Neural cell (in vitro differentiated cells): ENCODE data around the gene CDC45. TPM values are rescaled to one million over a fixed set of nuclear protein-coding genes. Genes with fewer than 3 reads are reported as not detected.

Source experiments
- H2AFZ ChIP-seq: fragments of 200-600, 300-800 bp; sonication (generic), shearing (Covaris generic); 2 replicates; pipeline ENCODE4 v1.6.0; 2014; ENCODE audit warnings: low read depth, mild to moderate bottlenecking, antibody characterized with exemption, low read length, moderate library complexity
- H3F3A ChIP-seq: fragments of 200-600 bp; shearing (Covaris generic); 2 replicates; pipeline ENCODE4 v1.6.1; 2016; ENCODE audit warnings: mild to moderate bottlenecking, moderate library complexity, mixed read lengths, antibody characterized with exemption, low read length; ENCODE audit not compliant: insufficient read depth, poor library complexity, severe bottlenecking
- H3K27ac ChIP-seq: fragments of 200-600, 300-800 bp; sonication (generic), shearing (Covaris generic); 2 replicates; pipeline ENCODE4 v1.5.1; 2014; ENCODE audit warnings: mild to moderate bottlenecking, low read length, moderate library complexity
- H3K27me3 ChIP-seq: fragments of 300-800, 200-600 bp; sonication (generic), shearing (Covaris generic); 2 replicates; pipeline ENCODE4 v1.6.0; 2014; ENCODE audit warnings: mild to moderate bottlenecking, low read depth, low read length, moderate library complexity; ENCODE audit not compliant: insufficient read depth
- H3K36me3 ChIP-seq: fragments of 300-800, 200-600 bp; sonication (generic), shearing (Covaris generic); 2 replicates; pipeline ENCODE4 v1.5.1; 2014; ENCODE audit warnings: mild to moderate bottlenecking, antibody characterized with exemption, low read length, moderate library complexity; ENCODE audit not compliant: insufficient read depth
- H3K4me2 ChIP-seq: fragments of 300-800, 200-600 bp; sonication (generic), shearing (Covaris generic); 2 replicates; pipeline ENCODE4 v1.6.0; 2014; ENCODE audit warnings: mild to moderate bottlenecking, low read length
- H3K4me3 ChIP-seq: fragments of 300-800, 200-600 bp; sonication (generic), shearing (Covaris generic); 2 replicates; pipeline ENCODE4 v1.5.1; 2014; ENCODE audit warnings: mild to moderate bottlenecking, low read length, moderate library complexity
- H3K79me2 ChIP-seq: fragments of 200-600 bp; shearing (Covaris generic); replicated peaks from 2 replicates; pipeline ENCODE4 v1.6.0; 2014; ENCODE audit warnings: mild to moderate bottlenecking, low read length, moderate library complexity; ENCODE audit not compliant: insufficient read depth
- H3K9ac ChIP-seq: fragments of 300-800, 200-600 bp; sonication (generic), shearing (Covaris generic); 2 replicates; pipeline ENCODE4 v1.6.1; 2016; ENCODE audit warnings: mild to moderate bottlenecking, low read length, mixed read lengths
- H3K9me2 ChIP-seq: fragments of 200-600 bp; shearing (Covaris generic); 2 replicates; pipeline ENCODE4 v1.6.1; 2016; ENCODE audit warnings: mild to moderate bottlenecking, low read length, mixed read lengths; ENCODE audit not compliant: insufficient read depth
- H3K9me3 ChIP-seq: fragments of 200-600, 300-800 bp; sonication (generic), shearing (Covaris generic); 2 replicates; pipeline ENCODE4 v1.6.1; 2016; ENCODE audit warnings: mild to moderate bottlenecking, mixed run types, low read length, moderate library complexity, mixed read lengths
- H4K20me1 ChIP-seq: fragments of 200-600 bp; shearing (Covaris generic); 2 replicates; pipeline ENCODE4 v1.6.1; 2016; ENCODE audit warnings: mild to moderate bottlenecking, mixed run types; ENCODE audit not compliant: insufficient read depth
- CTCF ChIP-seq: fragments of 450-650 bp; IDR thresholded peaks from 2 replicates; pipeline ENCODE4 v1.5.1; 2014; ENCODE audit warnings: antibody characterized with exemption, mild to moderate bottlenecking, moderate library complexity; ENCODE audit not compliant: poor library complexity, severe bottlenecking
- EP300 ChIP-seq: fragments of 450-650 bp; conservative IDR thresholded peaks from 2 replicates; pipeline ENCODE4 v1.6.1; 2014; ENCODE audit warnings: antibody characterized with exemption, mild to moderate bottlenecking, moderate library complexity; ENCODE audit not compliant: poor library complexity, severe bottlenecking
- EZH2 ChIP-seq: fragments of 200-600, 300-800 bp; shearing (Covaris generic), sonication (generic); IDR thresholded peaks from 2 replicates; pipeline ENCODE4 v1.6.1; 2014; ENCODE audit warnings: antibody characterized with exemption, low read length, borderline replicate concordance, mild to moderate bottlenecking; ENCODE audit not compliant: insufficient read depth, poor library complexity, severe bottlenecking
- MXI1 ChIP-seq: fragments of 450-650 bp; conservative IDR thresholded peaks from 2 replicates; pipeline ENCODE4 v1.6.1; 2014; ENCODE audit warnings: antibody characterized with exemption, mild to moderate bottlenecking; ENCODE audit not compliant: poor library complexity, severe bottlenecking
- POLR2AphosphoS5 ChIP-seq: IDR thresholded peaks from 2 replicates; pipeline ENCODE4 v1.6.1; 2012
- RAD21 ChIP-seq: fragments of 450-650 bp; conservative IDR thresholded peaks from 2 replicates; pipeline ENCODE4 v1.6.1; 2014; ENCODE audit warnings: antibody characterized with exemption, mild to moderate bottlenecking, moderate library complexity
- SMC3 ChIP-seq: fragments of 450-650 bp; conservative IDR thresholded peaks from 2 replicates; pipeline ENCODE4 v1.6.1; 2014; ENCODE audit warnings: antibody characterized with exemption, mild to moderate bottlenecking, moderate library complexity; ENCODE audit not compliant: poor library complexity
- TAF1 ChIP-seq: IDR thresholded peaks from 2 replicates; pipeline ENCODE4 v1.6.1; 2012; ENCODE audit warnings: low read depth
- polyA plus RNA-seq: library from polyadenylated mRNA; depleted of rRNA; stranded (reverse); fragments of >200 nt; gene quantifications from 2 replicates; pipeline ENCODE4 v1.2.3, GENCODE V29; 2014
- TF ChIP-seq, protein P1 (sequence below): IDR thresholded peaks from 2 replicates; pipeline ENCODE4 v1.6.1; 2012; ENCODE audit warnings: borderline replicate concordance

The CDC45 gene
- polyA plus RNA-seq, 1 donor from 2014 or later: 3.2 TPM

GRCh38 chr22:19490628-19491230 is 11.0 kb downstream of the CDC45 start:
- Histone ChIP-seq H3K4me2 (no peak overlapping the region), H4K20me1 (no peaks in the 10 kb centered on the region), H3K9me3 (no peaks in the 10 kb centered on the region), H3F3A (no peaks in the 10 kb centered on the region), H3K9me2 (no peaks in the 10 kb centered on the region), H3K79me2 (no peaks in the 10 kb centered on the region), H3K36me3 (no peaks in the 10 kb centered on the region), H3K27me3 (no peaks in the 10 kb centered on the region), H2AFZ (no peak overlapping the region), H3K4me3 (no peak overlapping the region), H3K27ac (no peak overlapping the region), H3K9ac (no peak overlapping the region)
- TF ChIP-seq, protein P1, sequence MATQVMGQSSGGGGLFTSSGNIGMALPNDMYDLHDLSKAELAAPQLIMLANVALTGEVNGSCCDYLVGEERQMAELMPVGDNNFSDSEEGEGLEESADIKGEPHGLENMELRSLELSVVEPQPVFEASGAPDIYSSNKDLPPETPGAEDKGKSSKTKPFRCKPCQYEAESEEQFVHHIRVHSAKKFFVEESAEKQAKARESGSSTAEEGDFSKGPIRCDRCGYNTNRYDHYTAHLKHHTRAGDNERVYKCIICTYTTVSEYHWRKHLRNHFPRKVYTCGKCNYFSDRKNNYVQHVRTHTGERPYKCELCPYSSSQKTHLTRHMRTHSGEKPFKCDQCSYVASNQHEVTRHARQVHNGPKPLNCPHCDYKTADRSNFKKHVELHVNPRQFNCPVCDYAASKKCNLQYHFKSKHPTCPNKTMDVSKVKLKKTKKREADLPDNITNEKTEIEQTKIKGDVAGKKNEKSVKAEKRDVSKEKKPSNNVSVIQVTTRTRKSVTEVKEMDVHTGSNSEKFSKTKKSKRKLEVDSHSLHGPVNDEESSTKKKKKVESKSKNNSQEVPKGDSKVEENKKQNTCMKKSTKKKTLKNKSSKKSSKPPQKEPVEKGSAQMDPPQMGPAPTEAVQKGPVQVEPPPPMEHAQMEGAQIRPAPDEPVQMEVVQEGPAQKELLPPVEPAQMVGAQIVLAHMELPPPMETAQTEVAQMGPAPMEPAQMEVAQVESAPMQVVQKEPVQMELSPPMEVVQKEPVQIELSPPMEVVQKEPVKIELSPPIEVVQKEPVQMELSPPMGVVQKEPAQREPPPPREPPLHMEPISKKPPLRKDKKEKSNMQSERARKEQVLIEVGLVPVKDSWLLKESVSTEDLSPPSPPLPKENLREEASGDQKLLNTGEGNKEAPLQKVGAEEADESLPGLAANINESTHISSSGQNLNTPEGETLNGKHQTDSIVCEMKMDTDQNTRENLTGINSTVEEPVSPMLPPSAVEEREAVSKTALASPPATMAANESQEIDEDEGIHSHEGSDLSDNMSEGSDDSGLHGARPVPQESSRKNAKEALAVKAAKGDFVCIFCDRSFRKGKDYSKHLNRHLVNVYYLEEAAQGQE: no peak
- no peak for TF ChIP-seq TAF1
- TF ChIP-seq EP300: no peak
- TF ChIP-seq EZH2: no peak
- TF ChIP-seq RAD21: no peak
- TF ChIP-seq CTCF: no peak
- TF ChIP-seq POLR2AphosphoS5: no peak
- no peak for TF ChIP-seq SMC3
- TF ChIP-seq MXI1: no peak

DNA sequence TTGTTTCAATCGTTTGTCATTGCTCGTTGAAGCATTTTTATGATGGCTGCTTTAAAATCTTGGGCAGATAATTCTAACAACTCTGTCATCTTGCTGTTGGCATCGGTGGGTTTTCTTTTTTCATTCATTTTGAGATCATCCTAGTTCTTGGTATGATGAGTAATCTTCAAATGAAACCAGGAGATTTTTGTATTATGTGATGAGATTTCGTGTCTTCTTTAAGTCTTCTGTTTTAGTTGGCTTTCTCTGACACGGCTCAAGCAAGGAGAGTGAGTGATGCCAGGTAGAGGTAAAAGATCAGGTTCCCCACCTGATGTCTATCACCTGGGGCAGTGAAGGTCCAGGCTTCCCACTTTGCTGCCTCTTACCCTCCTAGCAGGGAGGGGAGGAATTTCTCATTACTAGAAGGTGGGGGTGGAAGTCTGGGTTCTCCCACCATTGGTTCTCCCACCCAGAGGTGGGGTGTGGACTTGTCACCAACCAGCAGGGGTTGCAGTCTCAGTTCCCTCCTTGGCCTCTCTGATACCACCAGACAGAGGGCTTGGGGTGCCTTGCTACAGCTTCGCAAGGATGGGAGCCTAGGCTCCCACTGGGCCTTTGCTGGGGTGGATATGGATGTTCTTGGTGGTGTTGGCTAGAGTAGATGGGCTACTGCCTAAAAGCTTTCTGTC is 12.9 kb downstream of the CDC45 start:
- Histone ChIP-seq H3K9ac (no peak overlapping the region), H3K79me2 (no peaks in the 10 kb centered on the region), H3K36me3 (no peaks in the 10 kb centered on the region), H3K4me3 (no peak overlapping the region), H4K20me1 (no peaks in the 10 kb centered on the region), H3K9me2 (no peaks in the 10 kb centered on the region), H2AFZ (no peak overlapping the region), H3K27me3 (no peaks in the 10 kb centered on the region), H3F3A (no peaks in the 10 kb centered on the region), H3K27ac (no peak overlapping the region), H3K4me2 (no peak overlapping the region), H3K9me3 (no peaks in the 10 kb centered on the region)
- TF ChIP-seq TAF1 (no peak), MXI1 (no peak), EP300 (no peak), POLR2AphosphoS5 (no peak), CTCF (no peak), RAD21 (no peak), SMC3 (no peak), EZH2 (no peak)
- TF ChIP-seq, protein P1: no peak
